ENCODE results near the gene PRRT2.
A peak's percentile ranks its signal among the peaks of the same experiment; 100 is the strongest.

Gene PRRT2

GRCh38 chr16:29848420-29849297 is 36.7 kb downstream of the PRRT2 start:
- DNase-seq (ENCODE audit: low read depth): peak; percentile 60
- peak; percentile 82 for TF ChIP-seq CTCF (conservative IDR thresholded peaks at IDR 0.05; ENCODE audit: low read length)

GRCh38 chr16:29849505-29849904 is 37.5 kb downstream of the PRRT2 start:
- no peak overlapping the region for H3K4me3 ChIP-seq (ENCODE audit: low read length)
- no peak for DNase-seq (ENCODE audit: low read depth)
- no peak for TF ChIP-seq CTCF (conservative IDR thresholded peaks at IDR 0.05; ENCODE audit: low read length)

More at GRCh38 chr16:29848420-29849297, 36.7 kb downstream of the PRRT2 start:
- H3K4me3 ChIP-seq (ENCODE audit: low read length): no peak overlapping the region

- no peak for TF ChIP-seq CTCF (conservative IDR thresholded peaks at IDR 0.05; ENCODE audit: low read length)
- no peak overlapping the region for H3K4me3 ChIP-seq (ENCODE audit: low read length)
- no peak for DNase-seq (ENCODE audit: low read depth)
Observed at GRCh38 chr16:29850998-29851397, 39.0 kb downstream of the PRRT2 start.

GRCh38 chr16:29852654-29853053 is 40.7 kb downstream of the PRRT2 start:
- TF ChIP-seq CTCF (conservative IDR thresholded peaks at IDR 0.05; ENCODE audit: low read length): no peak
- no peak overlapping the region for H3K4me3 ChIP-seq (ENCODE audit: low read length)
- DNase-seq (ENCODE audit: low read depth): peak; percentile 86

GRCh38 chr16:29854520-29855100 is 42.6 kb downstream of the PRRT2 start:
- no peak for DNase-seq (ENCODE audit: low read depth)
- no peak overlapping the region for H3K4me3 ChIP-seq (ENCODE audit: low read length)
- TF ChIP-seq CTCF (conservative IDR thresholded peaks at IDR 0.05; ENCODE audit: low read length): no peak

GRCh38 chr16:29857133-29857760 is 45.3 kb downstream of the PRRT2 start:
- DNase-seq (ENCODE audit: low read depth): peak; percentile 95
- H3K4me3 ChIP-seq (ENCODE audit: low read length): no peak overlapping the region
- no peak for TF ChIP-seq CTCF (conservative IDR thresholded peaks at IDR 0.05; ENCODE audit: low read length)

Data from AG10803 (cell line).